ENCODE data around the gene STAG1.

- TF ChIP-seq CTCF (IDR thresholded peaks at IDR 0.05; ENCODE audit: insufficient read depth, low read length, poor library complexity, severe bottlenecking) (no peak), EZH2phosphoT487 (conservative IDR thresholded peaks at IDR 0.05; ENCODE audit: low read length) (no peak)
Observed at GRCh38 chr3:136346486-136346885, 405.7 kb downstream of the STAG1 start.

All from SU-DHL-6 (cell line).